DMS53 treated with DMSO at 0.1 percent for 48 hours (cell line): ENCODE results near the gene CABP7.

Experiments used
- DNase-seq: peaks from one replicate; lab custom pipeline; 2025; ENCODE audit not compliant: unreplicated experiment; lab: John Stamatoyannopoulos, UW

The CABP7 gene

GRCh38 chr22:29719899-29720645 is at the start of gene CABP7:
Gene CABP7, plus strand, starts transcription at chr22:29720003. Its CDS starts 422 bp downstream, at chr22:29720425.
- DNase-seq: no peak

- no peak for DNase-seq
Observed at GRCh38 chr22:29670626-29671025, 49.2 kb upstream of the CABP7 start.

- DNase-seq: no peak
Observed at GRCh38 chr22:29673361-29674066, 46.3 kb upstream of the CABP7 start.

- DNase-seq: no peak
Observed at GRCh38 chr22:29674121-29674520, 45.7 kb upstream of the CABP7 start.

GRCh38 chr22:29679316-29679715 is 40.5 kb upstream of the CABP7 start:
- no peak for DNase-seq

- DNase-seq: no peak
Observed at GRCh38 chr22:29683536-29683935, 36.3 kb upstream of the CABP7 start.

- no peak for DNase-seq
Observed at GRCh38 chr22:29684244-29684643, 35.6 kb upstream of the CABP7 start.

- DNase-seq: no peak
Observed at GRCh38 chr22:29689206-29689879, 30.5 kb upstream of the CABP7 start.

GRCh38 chr22:29689880-29690213 is 30.0 kb upstream of the CABP7 start:
- no peak for DNase-seq

GRCh38 chr22:29690476-29690875 is 29.3 kb upstream of the CABP7 start:
- DNase-seq: no peak

- DNase-seq: no peak
Observed at GRCh38 chr22:29691636-29692326, 28.0 kb upstream of the CABP7 start.

GRCh38 chr22:29692327-29692640 is 27.5 kb upstream of the CABP7 start:
- DNase-seq: no peak

GRCh38 chr22:29693161-29693560 is 26.6 kb upstream of the CABP7 start:
- DNase-seq: no peak

- no peak for DNase-seq
Observed at GRCh38 chr22:29693671-29694070, 26.1 kb upstream of the CABP7 start.

- DNase-seq: no peak
Observed at GRCh38 chr22:29695129-29695926, 24.5 kb upstream of the CABP7 start.

- DNase-seq: no peak
Observed at GRCh38 chr22:29697853-29698598, 21.8 kb upstream of the CABP7 start.

GRCh38 chr22:29700206-29700899 is 19.4 kb upstream of the CABP7 start:
- DNase-seq: no peak

GRCh38 chr22:29700900-29701154 is 19.0 kb upstream of the CABP7 start:
- DNase-seq: no peak

GRCh38 chr22:29701155-29701999 is 18.4 kb upstream of the CABP7 start:
- DNase-seq: peak; percentile 32
